ENCODE measurements around the gene PKMYT1.

- TF ChIP-seq CTCF (IDR thresholded peaks at IDR 0.05) (no peak), YY1 (IDR thresholded peaks at IDR 0.05; ENCODE audit: low read depth) (no peak), SIN3A (IDR thresholded peaks at IDR 0.05; ENCODE audit: borderline replicate concordance, low read depth, low read length) (no peak), RFX5 (IDR thresholded peaks at IDR 0.05; ENCODE audit: low read length) (no peak), POLR2AphosphoS5 (IDR thresholded peaks at IDR 0.05; ENCODE audit: low read depth, low read length) (no peak), JUND (IDR thresholded peaks at IDR 0.05) (no peak)
- TF ChIP-seq, protein P1, sequence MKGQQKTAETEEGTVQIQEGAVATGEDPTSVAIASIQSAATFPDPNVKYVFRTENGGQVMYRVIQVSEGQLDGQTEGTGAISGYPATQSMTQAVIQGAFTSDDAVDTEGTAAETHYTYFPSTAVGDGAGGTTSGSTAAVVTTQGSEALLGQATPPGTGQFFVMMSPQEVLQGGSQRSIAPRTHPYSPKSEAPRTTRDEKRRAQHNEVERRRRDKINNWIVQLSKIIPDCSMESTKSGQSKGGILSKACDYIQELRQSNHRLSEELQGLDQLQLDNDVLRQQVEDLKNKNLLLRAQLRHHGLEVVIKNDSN (IDR thresholded peaks at IDR 0.05; ENCODE audit: borderline replicate concordance, low read depth): no peak
Measured at GRCh38 chr16:2955438-2955778, 24.8 kb downstream of the PKMYT1 start.

All from SK-N-SH (cell line).